DMS53 treated with DMSO at 0.1 percent for 48 hours (cell line): Measurements from ENCODE around the gene MRGPRG.
A peak's percentile ranks its signal among the peaks of the same experiment; 100 is the strongest.
"Not testable (repeated sequence)": the region's sequence is repeated elsewhere in the genome, so short reads cannot be mapped to it uniquely, and the experiment has no call there.

Source experiments
- DNase-seq: peaks from one replicate; lab custom pipeline; 2025; ENCODE audit not compliant: unreplicated experiment; lab: John Stamatoyannopoulos, UW

Gene MRGPRG, protein sequence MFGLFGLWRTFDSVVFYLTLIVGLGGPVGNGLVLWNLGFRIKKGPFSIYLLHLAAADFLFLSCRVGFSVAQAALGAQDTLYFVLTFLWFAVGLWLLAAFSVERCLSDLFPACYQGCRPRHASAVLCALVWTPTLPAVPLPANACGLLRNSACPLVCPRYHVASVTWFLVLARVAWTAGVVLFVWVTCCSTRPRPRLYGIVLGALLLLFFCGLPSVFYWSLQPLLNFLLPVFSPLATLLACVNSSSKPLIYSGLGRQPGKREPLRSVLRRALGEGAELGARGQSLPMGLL

DNA sequence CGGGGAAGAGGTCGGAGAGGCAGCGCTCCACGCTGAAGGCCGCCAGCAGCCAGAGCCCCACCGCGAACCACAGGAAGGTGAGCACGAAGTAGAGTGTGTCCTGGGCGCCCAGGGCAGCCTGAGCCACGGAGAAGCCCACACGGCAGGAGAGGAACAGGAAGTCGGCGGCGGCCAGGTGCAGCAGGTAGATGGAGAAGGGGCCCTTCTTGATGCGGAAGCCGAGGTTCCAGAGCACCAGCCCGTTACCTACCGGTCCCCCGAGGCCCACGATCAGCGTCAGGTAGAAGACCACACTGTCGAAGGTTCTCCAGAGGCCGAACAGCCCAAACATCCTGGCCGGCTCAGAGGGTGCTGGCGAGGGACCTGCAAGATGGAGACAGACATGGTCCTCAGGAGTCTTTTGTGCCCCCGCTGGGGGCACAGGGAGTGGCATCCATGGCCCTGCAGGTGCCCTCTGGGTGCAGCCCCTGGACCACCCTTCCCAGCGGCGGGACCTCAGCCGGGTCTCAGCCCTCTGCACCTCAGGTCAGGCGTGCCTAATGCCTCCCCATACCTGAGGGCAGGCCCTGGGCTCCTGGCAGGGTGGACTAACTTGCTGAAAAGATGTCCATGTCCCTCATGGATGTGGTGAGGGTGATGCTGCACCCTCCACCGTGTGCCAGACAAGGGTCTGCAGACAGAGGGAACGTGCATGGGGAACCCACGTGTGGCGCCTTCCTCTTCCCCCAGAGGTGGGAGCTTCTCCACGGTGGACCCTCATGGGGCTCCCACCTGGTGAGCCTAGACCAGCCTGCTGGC is at the start of gene MRGPRG:
MRGPRG (minus strand) TSS at position 331 of the 798 bp plus-strand sequence; CDS start at position 331, 0 bp downstream.
- DNase-seq = no peak

DNA sequence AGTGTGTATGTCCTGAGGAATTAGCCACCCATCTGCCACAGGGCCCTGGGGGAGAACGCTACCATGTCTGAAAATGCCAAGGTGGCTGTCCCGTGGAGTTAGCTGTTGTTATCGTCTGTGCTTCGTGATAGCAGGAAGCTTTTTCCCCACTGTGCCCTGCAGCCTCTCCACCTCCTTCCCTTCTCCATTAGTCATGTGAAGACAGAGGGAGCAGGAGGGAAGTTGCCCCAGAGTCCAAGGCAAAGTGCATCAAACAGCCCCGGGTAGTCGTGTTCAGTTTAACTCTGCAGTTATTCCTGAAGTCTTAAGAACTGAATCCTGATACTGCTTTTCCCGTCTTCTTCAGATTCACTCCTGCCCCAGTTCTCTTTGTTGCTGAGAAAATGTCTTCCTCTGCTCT is 43.9 kb upstream of the MRGPRG start:
- not testable (repeated sequence) for DNase-seq

DNA sequence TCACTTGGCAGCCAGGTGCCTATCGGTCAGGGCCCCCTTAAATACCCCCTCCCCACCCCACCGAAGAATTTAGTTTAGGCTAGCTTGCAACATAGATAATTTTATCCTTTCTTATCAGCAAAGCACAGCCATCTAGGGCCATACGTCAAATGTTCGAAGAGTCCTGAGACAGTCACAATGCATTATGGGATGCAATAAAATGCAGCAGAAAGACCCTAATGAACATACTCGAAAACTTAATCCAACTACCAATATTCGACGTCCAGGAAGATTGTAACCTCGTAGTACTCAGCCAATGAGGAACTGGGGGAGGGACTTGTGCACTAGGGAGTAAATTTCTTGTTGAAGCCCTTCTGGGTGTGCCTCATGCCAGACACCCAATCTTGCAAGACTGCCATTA is 43.2 kb upstream of the MRGPRG start:
- DNase-seq = not testable (repeated sequence)

DNA sequence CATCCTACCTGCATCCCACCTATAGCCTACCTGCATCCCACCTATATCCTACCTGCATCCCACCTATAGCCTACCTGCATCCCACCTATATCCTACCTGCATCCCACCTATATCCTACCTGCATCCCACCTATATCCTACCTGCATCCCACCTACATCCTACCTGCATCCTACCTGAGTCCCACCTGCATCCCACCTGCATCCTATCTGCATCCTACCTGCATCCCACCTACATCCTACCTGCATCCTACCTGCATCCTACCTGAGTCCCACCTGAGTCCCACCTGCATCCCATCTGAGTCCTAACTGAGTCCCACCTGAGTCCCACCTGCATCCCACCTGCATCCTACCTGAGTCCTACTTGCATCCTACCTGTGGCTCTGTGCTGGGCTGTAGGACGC is 38.9 kb upstream of the MRGPRG start:
- not testable (repeated sequence) for DNase-seq

DNA sequence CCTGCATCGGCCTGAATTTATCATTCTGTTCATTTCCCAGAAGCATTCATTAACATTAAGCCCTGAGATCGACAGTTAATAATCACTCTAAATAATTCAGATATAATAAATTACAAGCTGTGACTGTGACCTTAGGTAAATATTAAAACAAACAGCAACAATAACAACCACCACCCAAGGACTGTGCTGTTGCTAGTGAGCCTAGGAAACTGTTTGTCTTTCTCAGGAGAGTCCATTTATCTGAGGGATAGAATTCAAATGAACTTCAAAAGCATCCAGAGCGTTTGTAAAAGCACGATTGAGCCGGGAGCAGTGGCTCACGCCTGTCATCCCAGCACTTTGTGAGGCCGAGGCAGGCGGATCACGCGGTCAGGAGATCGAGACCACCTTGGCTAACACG is 36.6 kb upstream of the MRGPRG start:
- DNase-seq = not testable (repeated sequence)

DNA sequence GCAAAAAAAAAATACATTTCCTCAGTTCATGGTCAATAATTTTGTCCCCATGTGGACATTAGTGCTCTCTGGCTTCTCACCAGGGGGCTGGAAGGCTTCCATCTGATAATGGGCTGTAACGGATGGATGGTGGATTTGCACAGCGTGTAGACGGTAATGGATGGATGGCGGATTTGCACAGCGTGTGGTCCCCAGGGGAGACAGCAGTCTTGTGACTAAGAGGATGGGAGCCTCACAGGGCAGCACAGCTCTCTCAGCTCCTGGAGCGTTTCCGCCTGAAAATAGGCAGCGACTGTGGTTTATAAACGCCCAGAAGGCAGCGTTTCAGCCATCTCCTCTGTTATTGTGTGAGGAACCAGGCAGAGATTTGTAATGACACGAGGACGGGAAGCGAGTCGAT is 36.2 kb upstream of the MRGPRG start:
- not testable (repeated sequence) for DNase-seq

DNA sequence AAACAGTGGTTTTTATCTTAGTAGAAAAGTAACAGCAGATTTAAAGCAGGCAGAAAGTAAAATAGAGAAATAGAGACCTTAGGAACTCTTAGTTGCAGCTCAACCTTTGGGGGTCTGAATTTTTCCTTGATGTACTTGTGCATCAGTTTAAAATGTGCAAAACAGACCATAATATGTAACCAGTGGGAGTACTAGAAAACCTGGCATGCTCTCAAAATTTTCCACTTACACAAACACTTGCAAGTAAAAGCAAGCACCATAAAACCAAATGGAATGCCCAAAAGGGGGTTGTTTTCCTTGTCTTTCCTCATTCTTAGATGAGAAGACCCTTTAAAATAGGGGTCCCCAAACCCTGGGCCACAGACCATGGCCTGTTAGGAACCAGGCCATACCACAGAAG is 26.5 kb upstream of the MRGPRG start:
- no peak for DNase-seq

DNA sequence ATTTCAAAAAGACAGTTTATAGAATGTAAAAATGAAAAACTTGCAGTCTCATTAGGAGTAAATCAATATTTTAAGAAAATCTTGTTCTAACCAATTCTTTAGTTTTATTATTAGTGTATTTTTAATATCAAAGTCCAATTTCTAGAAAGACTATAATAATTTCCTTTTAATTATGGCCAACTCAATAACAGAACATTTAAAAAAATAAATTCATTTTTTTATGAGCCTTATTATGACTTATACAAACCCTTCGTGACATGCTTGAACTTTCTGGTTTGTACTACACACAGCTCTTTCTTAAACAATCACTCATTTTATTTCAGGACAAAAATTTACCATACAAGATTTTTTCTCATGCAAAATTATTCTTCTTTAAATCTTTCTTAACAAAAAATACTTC is 25.3 kb upstream of the MRGPRG start:
- DNase-seq = no peak

DNA sequence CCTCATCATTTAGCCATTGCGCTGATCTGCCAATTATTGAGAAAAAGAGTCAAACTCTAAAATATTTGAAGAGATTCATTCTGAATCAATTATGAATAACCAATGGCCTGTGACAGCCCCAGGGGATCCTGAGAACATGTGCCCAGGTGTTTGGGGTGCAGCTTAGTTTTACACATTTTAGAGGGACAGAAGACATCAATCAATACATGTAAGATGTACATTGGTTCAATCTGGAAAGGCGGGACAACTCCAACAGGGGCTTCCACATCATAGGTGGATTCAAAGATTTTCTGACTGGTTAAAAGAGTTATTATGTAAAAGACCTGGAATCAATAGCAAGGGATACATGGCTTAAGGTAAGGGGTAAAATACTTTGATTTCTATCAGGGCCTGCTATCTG is 18.5 kb upstream of the MRGPRG start:
- no peak for DNase-seq

DNA sequence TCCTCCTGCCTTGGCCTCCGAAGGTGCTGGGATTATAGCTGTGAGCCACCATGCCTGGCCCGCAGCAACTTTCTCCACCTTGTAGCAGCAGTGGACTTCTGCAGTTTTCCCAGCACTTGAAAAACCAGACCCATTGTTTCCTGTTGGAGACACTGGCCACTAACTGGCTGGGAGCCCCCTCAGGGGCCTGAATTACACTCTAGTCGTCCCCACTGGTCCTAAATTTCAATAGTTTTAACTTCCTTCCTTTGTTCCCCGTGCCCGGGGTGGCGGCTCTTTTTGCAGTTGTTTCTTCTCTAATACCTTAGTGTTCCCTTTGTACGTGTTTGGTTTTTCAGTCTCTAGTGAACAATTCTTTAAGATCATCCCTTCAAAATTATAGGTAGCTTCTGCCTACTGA is 16.2 kb upstream of the MRGPRG start:
- DNase-seq = no peak

DNA sequence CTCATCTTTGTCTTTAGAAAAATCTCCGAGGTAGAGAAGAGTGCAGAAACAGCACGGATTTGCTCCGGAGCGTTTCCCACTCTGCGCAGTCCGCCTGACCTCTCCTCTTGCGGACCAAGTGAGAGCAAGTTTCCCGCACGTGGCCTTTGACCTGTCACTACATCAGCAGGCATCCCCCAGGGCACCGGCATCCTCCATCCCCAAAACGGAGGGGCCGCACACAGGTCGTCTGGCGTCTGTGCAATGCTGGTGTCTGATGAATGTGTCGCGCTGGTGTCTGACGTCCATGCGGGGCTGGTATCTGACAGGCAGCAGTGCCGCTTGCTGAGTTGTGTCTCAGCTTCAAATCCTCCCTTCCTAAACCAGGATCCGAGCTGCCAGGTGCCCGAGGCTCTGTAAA is 14.3 kb upstream of the MRGPRG start:
- no peak for DNase-seq

DNA sequence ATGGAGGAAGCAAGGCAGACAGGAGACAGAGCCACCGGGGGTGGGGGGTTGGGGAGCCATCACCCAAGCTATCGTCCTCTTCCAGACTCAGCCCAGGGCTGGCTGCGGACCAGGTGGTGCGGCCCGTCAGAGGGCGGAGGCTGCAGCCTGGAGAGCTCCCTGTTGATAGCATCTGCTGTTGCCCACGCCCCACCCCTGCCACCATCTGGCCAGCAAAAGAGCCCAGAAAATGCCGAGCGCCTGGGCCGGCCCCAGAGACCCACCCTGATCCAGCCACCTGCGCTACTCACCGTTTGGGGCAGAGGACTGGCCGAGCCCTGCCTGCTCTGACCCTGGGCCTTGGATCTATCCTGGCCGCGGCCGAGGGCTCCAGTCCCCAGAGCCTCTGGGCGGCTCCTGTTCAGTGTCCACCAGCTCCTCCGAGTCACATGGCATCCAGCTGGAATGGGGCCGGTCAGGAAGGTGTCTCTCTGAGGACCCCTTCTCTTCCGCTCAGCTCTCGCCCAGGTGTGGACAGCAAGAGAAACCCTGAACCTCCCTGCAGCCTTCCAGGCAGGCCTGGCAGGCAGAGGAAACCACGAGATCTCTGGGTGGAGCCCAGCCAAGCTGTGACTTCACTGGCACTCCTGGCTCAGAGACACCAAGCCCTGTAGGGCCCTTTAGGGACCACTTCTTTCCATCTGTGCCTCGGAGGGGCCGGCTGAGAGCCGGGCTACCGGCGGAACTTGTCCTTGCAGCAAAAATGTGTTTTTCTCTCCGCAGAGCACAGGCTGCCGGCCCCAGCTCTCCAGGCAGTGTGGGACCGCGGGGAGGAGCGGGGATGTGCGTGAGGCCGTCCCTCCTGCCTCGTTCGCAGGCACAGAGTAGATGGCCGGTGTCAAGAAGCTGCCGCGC is 13.5 kb upstream of the MRGPRG start, which contains the start of gene MRGPRE:
MRGPRE (minus strand) TSS at position 567 of the 894 bp plus-strand sequence. CDS start 3,618 bp downstream, outside the sequence.
- peak; percentile 38 for DNase-seq

DNA sequence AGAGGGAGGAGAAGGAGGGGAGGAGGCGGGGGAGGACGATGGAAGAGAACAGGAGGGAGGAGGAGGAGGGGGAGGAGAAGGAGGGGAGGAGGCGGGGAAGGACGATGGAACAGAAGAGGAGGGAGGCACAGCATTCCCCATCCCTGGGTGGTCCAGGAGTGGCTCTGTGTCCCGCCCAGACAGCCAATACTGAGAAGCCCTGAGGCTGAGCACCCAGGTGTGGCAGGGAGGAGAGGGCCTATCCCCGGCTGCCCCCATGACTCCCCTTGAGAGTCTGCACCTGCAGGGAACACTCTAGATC is 12.9 kb upstream of the MRGPRG start:
- DNase-seq = no peak

DNA sequence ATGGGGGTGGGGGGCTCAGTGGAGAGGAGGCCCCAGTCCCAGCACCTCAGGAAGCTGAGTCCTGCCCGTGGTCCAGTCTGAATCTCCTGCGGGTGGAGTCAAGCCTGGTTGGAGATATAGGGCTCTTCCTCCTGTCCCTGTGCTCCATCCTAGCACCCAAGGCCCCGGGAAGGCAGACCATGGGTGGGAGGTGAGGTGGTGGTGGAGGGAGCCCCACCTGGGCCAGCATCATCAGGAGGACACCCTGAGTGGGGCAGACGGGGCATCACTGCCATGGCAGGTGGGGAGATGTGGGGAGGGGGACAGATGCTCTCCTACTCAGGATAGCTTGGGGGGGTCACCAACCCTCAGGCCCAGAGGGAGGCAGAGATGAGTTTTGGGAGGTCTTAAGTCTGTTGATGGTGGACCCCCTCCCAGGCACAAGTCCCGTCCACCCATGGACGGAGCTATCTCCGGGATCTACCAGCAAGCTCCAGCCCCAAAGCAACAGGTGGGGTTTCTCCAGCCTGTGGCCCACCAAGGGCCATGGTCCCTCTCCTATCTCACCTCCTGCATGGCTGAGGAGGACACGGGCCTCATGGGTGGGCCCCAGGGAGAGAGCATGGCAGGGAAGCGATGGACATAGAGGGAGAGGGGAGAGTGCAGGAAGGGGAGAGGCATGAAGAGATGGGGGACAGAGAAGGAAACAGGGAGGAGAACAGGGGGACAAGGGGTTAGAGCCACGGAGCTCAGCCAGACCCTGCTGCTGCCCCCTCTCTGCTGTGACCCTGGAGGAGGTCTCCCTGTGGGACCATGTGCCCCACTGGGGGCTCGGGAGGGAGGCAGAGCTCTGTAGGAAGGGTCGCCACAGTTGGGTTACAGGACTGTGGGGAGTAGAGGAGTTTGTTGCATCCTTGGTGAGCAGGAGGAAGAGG is 12.3 kb upstream of the MRGPRG start:
- no peak for DNase-seq

DNA sequence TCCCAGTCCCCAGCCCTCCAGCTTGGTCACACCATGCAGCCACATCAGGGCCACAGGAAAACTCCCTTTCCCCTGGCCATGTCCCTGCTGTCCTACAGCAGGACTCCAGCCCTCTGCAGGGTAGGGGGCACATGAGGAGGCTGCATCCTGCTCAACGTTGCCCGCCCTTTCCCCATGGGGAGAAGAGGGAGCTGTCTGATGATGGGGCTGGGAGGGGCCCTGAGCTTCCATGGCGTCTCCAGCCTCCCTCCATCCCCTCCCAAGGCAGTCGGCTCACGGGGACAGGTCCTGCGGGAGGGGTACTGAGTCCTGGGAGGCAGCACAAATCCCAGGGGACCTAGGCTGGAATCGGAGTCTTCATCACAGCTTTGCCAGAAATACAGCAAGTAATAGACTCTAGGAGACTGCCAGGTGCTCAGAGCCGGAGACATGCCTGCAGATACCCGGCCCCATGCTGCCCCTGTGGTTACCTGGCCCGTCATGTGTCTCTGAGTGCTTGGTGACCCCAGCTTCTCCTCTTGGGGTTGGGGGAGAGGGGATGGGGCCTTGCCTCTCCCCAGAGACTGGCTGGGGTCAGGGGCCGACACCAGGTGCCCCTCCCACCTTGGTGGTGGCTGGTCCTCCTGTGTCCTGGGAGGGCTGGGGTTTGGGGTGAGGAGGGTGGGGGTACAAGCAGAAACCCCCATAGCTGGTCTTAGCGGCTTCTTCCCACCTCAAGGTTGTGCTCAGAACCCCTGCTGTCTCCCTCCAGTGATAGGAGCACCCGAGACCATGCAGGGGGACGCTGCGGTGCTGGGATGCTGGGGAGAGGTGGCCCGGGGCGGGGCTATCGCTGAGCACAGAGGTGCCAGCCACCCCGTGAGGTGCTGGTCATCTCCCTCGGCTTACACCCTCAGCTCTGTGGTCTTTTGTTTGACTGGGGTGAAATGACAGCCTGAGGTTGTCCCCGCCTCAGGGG is 11.3 kb upstream of the MRGPRG start:
- DNase-seq = no peak

DNA sequence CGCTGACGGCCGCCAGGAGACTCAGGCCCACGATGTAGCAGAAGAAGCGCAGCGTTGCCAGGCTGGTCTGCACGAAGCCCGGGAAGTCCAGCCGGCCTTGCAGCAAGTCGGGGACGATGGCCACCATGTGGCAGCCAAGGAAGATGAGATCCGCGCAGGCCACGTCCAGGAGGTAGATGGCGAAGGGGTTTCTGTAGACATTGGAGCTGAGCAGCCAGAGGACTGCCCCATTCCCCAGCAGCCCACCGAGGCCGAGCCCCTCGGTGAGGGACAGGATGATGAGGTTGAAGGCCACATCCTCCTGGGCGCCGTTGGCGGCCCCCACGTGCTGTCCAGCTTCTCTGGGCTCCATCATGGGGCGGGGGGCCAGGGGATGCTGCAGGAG is 9.8 kb upstream of the MRGPRG start:
- no peak for DNase-seq

DNA sequence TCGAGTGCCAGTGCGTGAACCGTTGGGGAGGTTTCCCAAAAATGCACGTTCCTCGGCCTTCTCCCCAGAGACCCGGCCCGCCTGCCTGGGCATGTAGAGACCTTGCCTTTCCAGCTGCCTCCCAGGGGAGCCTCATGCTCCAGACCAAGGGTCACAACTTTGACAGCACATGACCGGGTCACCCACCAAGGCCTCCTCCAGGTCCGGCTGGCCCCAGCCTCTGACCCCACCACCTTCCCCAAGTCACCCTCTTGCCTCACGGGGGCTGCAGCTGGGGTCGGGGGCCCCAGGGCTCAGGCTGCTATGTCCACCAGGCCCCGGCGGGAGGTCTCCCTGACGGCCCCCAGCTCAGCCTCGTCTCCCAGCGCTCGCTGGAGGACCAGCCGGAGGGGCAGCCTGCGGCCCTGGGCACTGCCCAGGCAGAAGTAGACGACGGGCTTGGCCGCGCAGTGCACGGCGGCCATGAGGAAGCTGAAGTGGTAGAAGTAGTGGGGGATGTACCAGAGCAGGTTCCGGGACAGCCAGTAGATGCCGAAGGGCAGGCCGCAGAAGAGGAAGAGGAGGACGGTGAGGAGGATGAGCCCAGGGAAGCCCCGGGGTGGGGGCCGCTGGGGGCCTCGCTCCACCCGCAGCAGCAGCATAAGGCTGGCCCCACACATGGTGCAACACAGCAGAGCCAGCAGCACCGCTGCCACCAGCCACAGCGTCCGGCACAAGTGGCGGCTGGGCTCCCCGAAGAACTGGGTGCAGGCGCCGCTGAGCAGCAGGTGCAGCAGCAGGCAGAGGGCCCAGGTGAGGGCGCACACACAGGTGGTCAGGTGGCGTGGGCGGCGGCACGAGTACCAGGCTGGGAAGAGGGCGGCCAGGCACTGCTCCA is 9.2 kb upstream of the MRGPRG start:
- no peak for DNase-seq

DNA sequence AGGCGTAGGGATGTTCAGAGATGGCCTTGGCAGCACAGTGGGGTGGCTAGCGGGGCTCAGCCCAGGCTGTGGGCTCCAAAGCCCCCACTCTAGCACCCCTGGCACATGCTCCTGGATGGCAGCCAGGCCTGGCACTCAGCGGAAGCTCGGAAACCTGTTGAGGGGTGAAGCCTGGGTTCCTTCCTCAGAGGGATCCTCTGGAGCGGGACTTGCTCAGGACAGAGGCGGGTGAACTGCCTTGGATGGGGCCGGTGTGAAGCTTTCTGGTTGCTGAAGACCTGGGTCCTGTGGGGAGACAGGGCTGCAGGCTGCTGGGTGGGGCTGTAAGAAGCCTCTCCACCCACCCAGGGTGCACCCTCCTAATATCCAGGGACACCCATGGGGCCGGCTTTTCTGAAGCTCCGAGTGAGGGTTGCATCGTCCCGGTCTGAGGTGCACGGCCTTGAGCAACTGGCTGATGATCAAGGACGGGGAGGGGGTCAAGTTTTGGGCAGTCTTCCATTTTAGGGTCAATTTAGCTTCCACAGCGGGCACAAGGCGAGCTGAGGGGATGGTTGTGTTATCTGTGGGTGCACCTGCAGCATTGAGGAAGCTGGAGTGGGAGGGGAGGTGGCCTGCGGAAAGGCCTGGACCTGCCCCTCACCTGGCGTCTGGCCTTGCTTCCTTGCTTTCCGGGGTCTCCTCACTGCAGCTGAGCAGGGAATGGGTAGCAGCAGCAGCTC is 8.4 kb upstream of the MRGPRG start:
- no peak for DNase-seq
